HS-5 (cell line): ENCODE measurements around the gene KIAA1210.

Source experiments
- DNase-seq: peaks from one replicate; pipeline ENCODE4 v3.0.0-alpha.2; 2012; ENCODE audit warnings: low read depth

The KIAA1210 gene

GRCh38 chrX:119093991-119094735 lies 33.4 kb downstream of the KIAA1210 start:
- DNase-seq: no peak

- DNase-seq: no peak
Observed at GRCh38 chrX:119090627-119091026, 37.0 kb downstream of the KIAA1210 start.

GRCh38 chrX:119089619-119090018 lies 38.0 kb downstream of the KIAA1210 start:
- no peak for DNase-seq

GRCh38 chrX:119087121-119087520 lies 40.5 kb downstream of the KIAA1210 start:
- DNase-seq: no peak

- DNase-seq: no peak
Observed at GRCh38 chrX:119084766-119085165, 42.8 kb downstream of the KIAA1210 start.

- DNase-seq: no peak
Observed at GRCh38 chrX:119082278-119082677, 45.3 kb downstream of the KIAA1210 start.

GRCh38 chrX:119075270-119076025 lies 52.2 kb downstream of the KIAA1210 start:
- no peak for DNase-seq

GRCh38 chrX:119073911-119074310 lies 53.7 kb downstream of the KIAA1210 start:
- DNase-seq: no peak

GRCh38 chrX:119073200-119073905 lies 54.3 kb downstream of the KIAA1210 start:
- no peak for DNase-seq

GRCh38 chrX:119072744-119073143 lies 54.9 kb downstream of the KIAA1210 start, which contains the start of gene CT47C1:
Gene CT47C1, plus strand, starts transcription at chrX:119072993. Its CDS starts 233 bp downstream, at chrX:119073226.
- no peak for DNase-seq

GRCh38 chrX:119071381-119071780 lies 56.2 kb downstream of the KIAA1210 start:
- DNase-seq: no peak

GRCh38 chrX:119069762-119070161 lies 57.9 kb downstream of the KIAA1210 start:
- DNase-seq: no peak

- no peak for DNase-seq
Observed at GRCh38 chrX:119069128-119069527, 58.5 kb downstream of the KIAA1210 start.

- peak; percentile 16 for DNase-seq
Observed at GRCh38 chrX:119067023-119067739, 60.4 kb downstream of the KIAA1210 start.

- DNase-seq: no peak
Observed at GRCh38 chrX:119063428-119063827, 64.2 kb downstream of the KIAA1210 start.

- DNase-seq: no peak
Observed at GRCh38 chrX:119062750-119063374, 64.8 kb downstream of the KIAA1210 start.

GRCh38 chrX:119055687-119056086 lies 71.9 kb downstream of the KIAA1210 start:
- no peak for DNase-seq

GRCh38 chrX:119045884-119046283 lies 81.7 kb downstream of the KIAA1210 start:
- no peak for DNase-seq

- no peak for DNase-seq
Observed at GRCh38 chrX:119042996-119043395, 84.6 kb downstream of the KIAA1210 start.

- no peak for DNase-seq
Observed at GRCh38 chrX:119042040-119042439, 85.6 kb downstream of the KIAA1210 start.

- DNase-seq: peak; percentile 43
Observed at GRCh38 chrX:119041175-119041574, 86.4 kb downstream of the KIAA1210 start.

- no peak for DNase-seq
Observed at GRCh38 chrX:119040432-119040831, 87.2 kb downstream of the KIAA1210 start.
